Measurements from ENCODE around the gene SATB2. TPM values are rescaled to one million over a fixed set of nuclear protein-coding genes. Genes with fewer than 3 reads are reported as not detected.
A peak's percentile ranks its signal among the peaks of the same experiment; 100 is the strongest.

The SATB2 gene
- total RNA-seq, 1 donor: 12.7 TPM

GRCh38 chr2:199257261-199258224 lies 200.2 kb downstream of the SATB2 start:
- H3K4me3 ChIP-seq (ENCODE audit: low read depth, low read length): no peak overlapping the region
- no peak for DNase-seq (ENCODE audit: low read depth)
- TF ChIP-seq CTCF (IDR thresholded peaks at IDR 0.05; ENCODE audit: insufficient read depth, low read length): no peak

GRCh38 chr2:199230091-199230490 lies 227.6 kb downstream of the SATB2 start:
- DNase-seq (ENCODE audit: low read depth): peak; percentile 17
- TF ChIP-seq CTCF (IDR thresholded peaks at IDR 0.05; ENCODE audit: insufficient read depth, low read length): no peak
- H3K4me3 ChIP-seq (ENCODE audit: low read depth, low read length): no peak overlapping the region

- no peak overlapping the region for H3K4me3 ChIP-seq (ENCODE audit: low read depth, low read length)
- no peak for TF ChIP-seq CTCF (IDR thresholded peaks at IDR 0.05; ENCODE audit: insufficient read depth, low read length)
- DNase-seq (ENCODE audit: low read depth): peak; percentile 85
Observed at GRCh38 chr2:199228887-199229819, 228.6 kb downstream of the SATB2 start.

DNA sequence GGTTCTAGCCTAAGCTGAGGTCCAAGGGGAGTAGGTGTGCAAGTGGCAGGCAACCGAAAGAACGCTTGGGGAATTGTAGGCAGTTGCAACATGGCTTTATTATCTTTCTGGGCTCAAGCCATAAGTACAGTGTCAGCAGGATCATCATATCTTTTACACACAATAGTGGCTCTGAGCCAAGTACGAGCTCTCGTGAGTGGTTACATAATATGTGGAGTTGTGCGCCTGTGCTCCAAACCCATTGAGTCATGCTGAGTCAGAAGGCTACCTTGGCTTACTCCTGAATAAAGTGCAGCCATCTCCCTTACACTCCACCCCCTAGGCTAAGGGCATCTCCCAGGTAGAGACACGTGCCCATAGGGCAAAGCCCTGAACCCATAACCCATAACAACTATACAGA lies 233.9 kb downstream of the SATB2 start:
- DNase-seq (ENCODE audit: low read depth): peak; percentile 74
- TF ChIP-seq CTCF (IDR thresholded peaks at IDR 0.05; ENCODE audit: insufficient read depth, low read length): no peak
- H3K4me3 ChIP-seq (ENCODE audit: low read depth, low read length): no peak overlapping the region

DNA sequence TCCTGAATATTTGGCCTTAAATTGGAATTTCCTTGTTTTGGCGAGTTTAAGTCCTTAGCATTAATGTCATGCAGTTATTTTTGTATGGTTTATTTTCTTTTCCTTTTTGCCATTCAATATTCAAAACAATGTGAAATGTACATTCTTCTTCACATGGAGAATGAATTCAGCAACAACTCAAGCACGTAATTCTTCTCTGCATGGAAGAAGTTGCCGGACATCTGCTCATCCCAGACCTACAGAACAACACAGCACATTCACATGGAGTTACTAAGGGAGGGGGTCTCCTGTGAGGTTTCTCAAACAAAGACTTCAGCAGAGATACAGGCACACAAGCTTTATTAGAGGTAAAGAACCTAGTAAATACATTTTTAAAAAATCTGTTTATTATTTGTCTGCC lies 236.8 kb downstream of the SATB2 start:
- TF ChIP-seq CTCF (IDR thresholded peaks at IDR 0.05; ENCODE audit: insufficient read depth, low read length): no peak
- H3K4me3 ChIP-seq (ENCODE audit: low read depth, low read length): no peak overlapping the region
- no peak for DNase-seq (ENCODE audit: low read depth)

DNA sequence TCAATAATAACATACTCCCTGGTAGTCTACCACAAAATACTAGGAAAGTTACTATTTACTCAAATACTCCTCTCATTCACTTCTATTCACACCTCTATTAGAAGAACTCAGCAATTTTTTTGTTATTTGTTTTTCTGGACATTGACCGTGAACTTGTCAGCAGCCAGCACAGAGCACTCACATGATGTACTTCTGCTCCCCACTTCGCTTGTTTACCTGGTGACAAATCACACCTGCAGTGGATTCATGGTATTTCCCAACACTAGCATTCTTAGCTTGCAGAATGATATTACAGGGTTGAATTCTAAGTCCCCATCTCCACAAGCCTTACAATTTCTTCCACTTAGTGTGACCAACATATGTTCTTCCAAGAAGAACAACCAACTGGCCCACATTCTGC lies 238.2 kb downstream of the SATB2 start:
- no peak overlapping the region for H3K4me3 ChIP-seq (ENCODE audit: low read depth, low read length)
- TF ChIP-seq CTCF (IDR thresholded peaks at IDR 0.05; ENCODE audit: insufficient read depth, low read length): no peak
- DNase-seq (ENCODE audit: low read depth): no peak

Measured in fibroblast of the aortic adventitia (primary cell).